SKM-1 treated with dmso at 0.1 percent for 144 hours (cell line): ENCODE data around the gene ACACA.
"Not testable (repeated sequence)": the region's sequence is repeated elsewhere in the genome, so short reads cannot be mapped to it uniquely, and the experiment has no call there.

Experiments used
- DNase-seq: peaks from one replicate; lab custom pipeline; 2025; ENCODE audit not compliant: unreplicated experiment; lab: John Stamatoyannopoulos, UW

Gene ACACA

GRCh38 chr17:37406635-37407461 is at the start of gene ACACA, which contains the start of gene TADA2A:
Gene ACACA, minus strand, starts transcription at chr17:37406836. Its CDS starts 537 bp downstream, at chr17:37406299.
Gene TADA2A, plus strand, starts transcription at chr17:37406886. Its CDS starts 4,480 bp downstream, at chr17:37411366.
- DNase-seq, result peak; percentile 75

GRCh38 chr17:37450112-37450511 is 43.5 kb upstream of the ACACA start:
- DNase-seq, result no peak

- DNase-seq, result no peak
These were observed 41.0 kb upstream of the ACACA start for GRCh38 chr17:37447641-37448040.

- DNase-seq, result no peak
These were observed 39.4 kb upstream of the ACACA start for GRCh38 chr17:37446027-37446426.

- not testable (repeated sequence) for DNase-seq
These were observed 34.9 kb upstream of the ACACA start for GRCh38 chr17:37441369-37442014.

- DNase-seq, result no peak
These were observed 33.8 kb upstream of the ACACA start for GRCh38 chr17:37440424-37440823.

- DNase-seq, result no peak
These were observed 31.5 kb upstream of the ACACA start for GRCh38 chr17:37438141-37438540.

GRCh38 chr17:37432671-37433070 is 26.0 kb upstream of the ACACA start:
- DNase-seq, result no peak

- no peak for DNase-seq
These were observed 23.5 kb upstream of the ACACA start for GRCh38 chr17:37430051-37430627.

- DNase-seq, result no peak
These were observed 22.8 kb upstream of the ACACA start for GRCh38 chr17:37429453-37429852.

GRCh38 chr17:37429039-37429438 is 22.4 kb upstream of the ACACA start:
- DNase-seq, result no peak

GRCh38 chr17:37425268-37425667 is 18.6 kb upstream of the ACACA start:
- DNase-seq, result no peak

GRCh38 chr17:37422971-37423625 is 16.5 kb upstream of the ACACA start:
- DNase-seq, result no peak

- no peak for DNase-seq
These were observed 11.2 kb upstream of the ACACA start for GRCh38 chr17:37417852-37418251.

GRCh38 chr17:37413875-37414519 is 7.4 kb upstream of the ACACA start:
- DNase-seq, result no peak

- DNase-seq, result no peak
These were observed 3.7 kb upstream of the ACACA start for GRCh38 chr17:37410357-37410756.

- not testable (repeated sequence) for DNase-seq
These were observed 1.5 kb upstream of the ACACA start for GRCh38 chr17:37408145-37408479.

GRCh38 chr17:37405955-37406634 is 541 bp downstream of the ACACA start:
- no peak for DNase-seq

- not testable (repeated sequence) for DNase-seq
These were observed 1.1 kb downstream of the ACACA start for GRCh38 chr17:37405522-37405921.

GRCh38 chr17:37400505-37400904 is 6.1 kb downstream of the ACACA start:
- no peak for DNase-seq
